ENCODE data around the gene MVB12B.

Gene MVB12B

DNA sequence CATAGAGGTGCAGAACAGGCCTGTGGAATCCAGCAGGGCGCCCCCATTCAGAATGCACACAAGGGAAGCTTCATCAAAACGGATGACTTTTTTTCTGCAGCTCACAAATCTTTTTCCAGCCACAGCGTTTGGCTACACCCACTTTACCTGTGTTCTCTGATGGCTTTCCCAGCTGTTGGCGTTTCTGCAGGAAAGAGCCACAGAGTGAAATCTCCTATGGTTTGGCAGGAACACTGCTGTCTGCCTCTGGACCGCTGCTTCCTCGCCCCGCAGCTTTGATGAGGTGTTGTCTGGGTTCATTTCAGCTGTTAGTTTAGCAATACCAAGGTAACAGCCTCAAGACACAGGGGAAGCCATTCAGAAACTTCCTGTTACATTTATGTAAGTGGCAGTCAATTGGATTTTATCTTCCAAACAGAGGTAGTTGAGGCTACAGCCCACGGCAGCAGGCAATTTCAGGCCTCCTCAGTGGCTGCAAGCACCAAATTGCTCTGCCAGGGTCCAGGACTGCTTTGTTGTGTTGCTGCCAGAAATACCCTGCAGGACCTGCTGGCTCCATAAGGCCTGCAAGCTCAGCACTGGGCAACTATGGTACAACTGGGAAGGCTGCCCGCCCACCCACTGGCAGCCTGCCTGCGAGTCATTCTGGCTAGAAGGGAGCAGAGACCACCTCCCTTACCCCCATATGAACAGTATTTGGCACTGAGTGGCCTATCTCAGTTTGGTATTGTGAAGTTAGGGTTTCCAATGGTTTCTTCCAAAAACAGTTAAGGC lies 96.7 kb downstream of the MVB12B start:
- Mint-ChIP-seq H3K36me3 (ENCODE audit: low read depth) (peaks cover 85% of the 10 kb centered on the region), H3K27ac (no peak overlapping the region)
- intact Hi-C loops (cut with micrococcal nuclease) = no loop called here

GRCh38 chr9:126423916-126424185 lies 97.2 kb downstream of the MVB12B start:
- no peaks in the 10 kb centered on the region for H3K9me3 Mint-ChIP-seq
- no peak overlapping the region for H3K27ac Mint-ChIP-seq
- peaks cover 32% of the 10 kb centered on the region for H3K4me1 Mint-ChIP-seq (ENCODE audit: low read depth)
- H3K27me3 Mint-ChIP-seq = no peaks in the 10 kb centered on the region
- peaks cover 85% of the 10 kb centered on the region for H3K36me3 Mint-ChIP-seq (ENCODE audit: low read depth)
- no peak overlapping the region for H3K4me3 Mint-ChIP-seq
- intact Hi-C loops (cut with micrococcal nuclease) = no loop called here

More for the DNA sequence above, 96.7 kb downstream of the MVB12B start:
- Mint-ChIP-seq H3K4me1 (ENCODE audit: low read depth) (peaks cover 27% of the 10 kb centered on the region), H3K27me3 (no peaks in the 10 kb centered on the region), H3K9me3 (no peaks in the 10 kb centered on the region), H3K4me3 (no peak overlapping the region)

GRCh38 chr9:126424511-126424910 lies 97.9 kb downstream of the MVB12B start:
- no peaks in the 10 kb centered on the region for H3K27me3 Mint-ChIP-seq
- H3K9me3 Mint-ChIP-seq = no peaks in the 10 kb centered on the region
- peaks cover 38% of the 10 kb centered on the region for H3K4me1 Mint-ChIP-seq (ENCODE audit: low read depth)
- H3K27ac Mint-ChIP-seq = no peak overlapping the region
- intact Hi-C loops (cut with micrococcal nuclease) = no loop called here
- peaks cover 85% of the 10 kb centered on the region for H3K36me3 Mint-ChIP-seq (ENCODE audit: low read depth)
- H3K4me3 Mint-ChIP-seq = no peak overlapping the region

DNA sequence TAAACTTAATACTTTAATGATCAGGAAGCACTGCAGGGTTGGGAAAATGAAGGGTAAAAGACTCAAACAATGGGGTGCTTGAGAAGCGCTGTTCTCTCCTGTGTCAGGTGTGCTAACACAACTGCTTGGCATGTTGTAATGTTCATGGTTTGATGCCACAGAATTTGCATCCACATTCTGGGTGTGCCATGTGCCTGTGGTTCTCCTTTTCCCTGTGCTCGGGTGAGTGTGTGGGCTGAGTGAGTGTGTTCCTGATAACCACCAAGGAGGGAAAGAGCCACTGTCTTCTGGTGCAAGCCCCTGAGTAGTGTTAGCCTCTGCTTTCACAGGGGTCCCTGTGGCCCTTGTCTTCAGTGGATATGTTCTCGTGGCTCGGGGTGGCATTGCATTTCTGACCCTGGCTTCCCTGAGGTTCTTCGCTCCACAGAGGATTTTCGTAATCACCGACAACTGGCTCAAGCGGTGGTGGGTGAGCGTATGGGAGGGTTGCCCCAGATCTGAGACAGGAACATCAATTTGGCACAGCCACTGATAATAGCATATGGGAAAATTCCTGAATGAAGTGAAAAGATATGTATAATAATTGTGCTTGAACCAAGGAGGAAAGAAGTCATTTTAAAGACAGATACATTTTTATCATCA lies 102.0 kb downstream of the MVB12B start:
- intact Hi-C loops (cut with micrococcal nuclease) = no loop called here
- H3K9me3 Mint-ChIP-seq = no peaks in the 10 kb centered on the region
- no peak overlapping the region for H3K4me3 Mint-ChIP-seq
- H3K27me3 Mint-ChIP-seq = no peaks in the 10 kb centered on the region
- peaks cover 55% of the 10 kb centered on the region for H3K4me1 Mint-ChIP-seq (ENCODE audit: low read depth)
- H3K27ac Mint-ChIP-seq = peak overlapping the region; percentile 42
- H3K36me3 Mint-ChIP-seq (ENCODE audit: low read depth) = peaks cover 81% of the 10 kb centered on the region

- H3K4me1 Mint-ChIP-seq (ENCODE audit: low read depth) = peaks cover 55% of the 10 kb centered on the region
- H3K36me3 Mint-ChIP-seq (ENCODE audit: low read depth) = peaks cover 81% of the 10 kb centered on the region
- intact Hi-C loops (cut with micrococcal nuclease) = no loop called here
- no peaks in the 10 kb centered on the region for H3K27me3 Mint-ChIP-seq
- no peak overlapping the region for H3K27ac Mint-ChIP-seq
- no peak overlapping the region for H3K4me3 Mint-ChIP-seq
- H3K9me3 Mint-ChIP-seq = no peaks in the 10 kb centered on the region
Observed at GRCh38 chr9:126429190-126429589, 102.6 kb downstream of the MVB12B start.

GRCh38 chr9:126430124-126430523 lies 103.5 kb downstream of the MVB12B start:
- Mint-ChIP-seq H3K9me3 (no peaks in the 10 kb centered on the region), H3K36me3 (ENCODE audit: low read depth) (peaks cover 81% of the 10 kb centered on the region), H3K27ac (no peak overlapping the region), H3K27me3 (no peaks in the 10 kb centered on the region), H3K4me1 (ENCODE audit: low read depth) (peaks cover 55% of the 10 kb centered on the region), H3K4me3 (no peak overlapping the region)
- intact Hi-C loops (cut with micrococcal nuclease) = no loop called here

DNA sequence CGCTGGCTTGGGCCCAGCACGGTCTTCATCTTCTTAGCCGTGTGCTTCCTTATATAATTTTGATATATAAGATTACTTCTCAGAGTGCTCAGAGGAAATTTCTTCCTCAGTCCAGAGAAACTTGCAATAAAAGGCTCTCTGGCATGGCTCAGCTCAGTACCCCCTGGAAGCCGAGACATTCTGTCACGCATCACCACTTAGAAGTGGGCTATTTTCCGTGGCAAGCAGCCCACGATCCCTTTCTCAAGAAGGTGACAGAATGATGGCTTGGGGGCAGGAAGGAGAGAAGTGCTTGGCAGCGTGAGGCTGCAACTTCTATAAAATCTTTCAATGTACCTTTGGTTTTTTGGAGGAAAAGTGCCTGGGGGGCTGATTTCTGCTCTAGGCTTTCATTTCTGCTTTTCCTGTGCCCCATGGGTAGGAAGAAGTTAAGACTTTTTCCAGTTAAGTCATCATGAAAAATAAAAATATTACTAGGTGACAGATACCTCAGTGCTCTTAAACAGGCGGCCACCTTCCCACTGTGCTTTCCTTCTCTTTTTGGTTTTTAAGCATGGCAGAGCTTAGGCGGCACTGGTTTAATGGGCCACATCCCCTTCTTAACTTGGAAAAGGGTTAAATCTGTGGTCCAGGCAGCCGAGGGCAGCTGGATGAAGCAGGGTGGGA lies 104.6 kb downstream of the MVB12B start:
- Mint-ChIP-seq H3K9me3 (no peaks in the 10 kb centered on the region), H3K4me3 (no peak overlapping the region), H3K36me3 (ENCODE audit: low read depth) (peaks cover 83% of the 10 kb centered on the region), H3K27me3 (no peaks in the 10 kb centered on the region), H3K27ac (no peak overlapping the region), H3K4me1 (ENCODE audit: low read depth) (peaks cover 53% of the 10 kb centered on the region)
- intact Hi-C loops (cut with micrococcal nuclease) = no loop called here

GRCh38 chr9:126432659-126433058 lies 106.0 kb downstream of the MVB12B start:
- Mint-ChIP-seq H3K36me3 (ENCODE audit: low read depth) (peaks cover 74% of the 10 kb centered on the region), H3K27me3 (no peaks in the 10 kb centered on the region), H3K4me1 (ENCODE audit: low read depth) (peaks cover 43% of the 10 kb centered on the region), H3K4me3 (no peak overlapping the region), H3K27ac (no peak overlapping the region), H3K9me3 (no peaks in the 10 kb centered on the region)
- intact Hi-C loops (cut with micrococcal nuclease) = no loop called here

- H3K27me3 Mint-ChIP-seq = no peaks in the 10 kb centered on the region
- H3K36me3 Mint-ChIP-seq (ENCODE audit: low read depth) = peaks cover 69% of the 10 kb centered on the region
- no peak overlapping the region for H3K4me3 Mint-ChIP-seq
- no peaks in the 10 kb centered on the region for H3K9me3 Mint-ChIP-seq
- no peak overlapping the region for H3K27ac Mint-ChIP-seq
- peaks cover 19% of the 10 kb centered on the region for H3K4me1 Mint-ChIP-seq (ENCODE audit: low read depth)
- intact Hi-C loops (cut with micrococcal nuclease) = no loop called here
Observed at GRCh38 chr9:126435105-126435504, 108.5 kb downstream of the MVB12B start.

DNA sequence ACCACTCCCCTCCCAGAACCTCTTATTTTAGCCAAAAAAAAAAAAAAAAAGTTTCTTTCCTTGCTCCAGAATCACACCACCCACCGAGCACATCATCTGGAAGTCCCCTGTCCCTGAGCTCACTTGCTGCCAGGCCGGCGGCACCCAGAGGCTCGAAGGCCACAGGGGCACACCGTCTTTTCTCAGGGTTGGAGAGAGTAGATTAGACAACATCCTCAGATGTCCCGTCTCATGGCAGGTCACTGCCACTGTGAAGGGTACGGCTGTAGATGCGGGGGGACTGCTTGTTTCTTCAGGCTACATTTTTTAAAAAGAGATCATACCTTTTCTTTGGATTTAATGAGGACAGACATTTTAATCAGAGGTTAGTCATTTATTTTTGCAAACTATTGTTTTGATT lies 109.0 kb downstream of the MVB12B start:
- Mint-ChIP-seq H3K4me1 (ENCODE audit: low read depth) (peaks cover 14% of the 10 kb centered on the region), H3K4me3 (no peak overlapping the region), H3K36me3 (ENCODE audit: low read depth) (peaks cover 68% of the 10 kb centered on the region), H3K27ac (no peak overlapping the region), H3K27me3 (no peaks in the 10 kb centered on the region), H3K9me3 (no peaks in the 10 kb centered on the region)
- intact Hi-C loops (cut with micrococcal nuclease) = no loop called here

- Mint-ChIP-seq H3K4me1 (ENCODE audit: low read depth) (peaks cover 6% of the 10 kb centered on the region), H3K4me3 (no peak overlapping the region), H3K27ac (no peak overlapping the region), H3K36me3 (ENCODE audit: low read depth) (peaks cover 72% of the 10 kb centered on the region), H3K27me3 (no peaks in the 10 kb centered on the region), H3K9me3 (no peaks in the 10 kb centered on the region)
- intact Hi-C loops (cut with micrococcal nuclease) = no loop called here
Observed at GRCh38 chr9:126436545-126437267, 110.1 kb downstream of the MVB12B start.

DNA sequence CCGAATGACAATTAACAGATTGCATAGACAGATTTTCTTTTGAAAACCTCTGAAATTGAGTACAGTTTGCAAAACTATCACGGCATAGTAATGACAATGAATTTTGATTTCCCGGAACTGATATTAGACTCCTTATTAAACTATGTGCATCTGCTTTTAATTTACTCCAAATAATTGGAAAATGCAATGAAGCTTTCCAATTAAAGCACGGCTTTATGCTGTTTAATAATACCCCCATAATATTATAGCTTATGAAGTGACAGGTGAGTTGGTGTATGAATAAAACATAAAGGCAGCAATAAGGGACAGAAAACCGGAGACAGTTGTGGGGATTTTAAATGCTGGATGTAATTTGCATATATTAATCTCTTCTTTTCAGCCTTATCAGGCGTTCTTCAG lies 110.6 kb downstream of the MVB12B start:
- no peak overlapping the region for H3K4me3 Mint-ChIP-seq
- H3K4me1 Mint-ChIP-seq (ENCODE audit: low read depth) = peaks cover 4% of the 10 kb centered on the region
- peaks cover 67% of the 10 kb centered on the region for H3K36me3 Mint-ChIP-seq (ENCODE audit: low read depth)
- intact Hi-C loops (cut with micrococcal nuclease) = no loop called here
- no peak overlapping the region for H3K27ac Mint-ChIP-seq
- H3K9me3 Mint-ChIP-seq = no peaks in the 10 kb centered on the region
- H3K27me3 Mint-ChIP-seq = no peaks in the 10 kb centered on the region

DNA sequence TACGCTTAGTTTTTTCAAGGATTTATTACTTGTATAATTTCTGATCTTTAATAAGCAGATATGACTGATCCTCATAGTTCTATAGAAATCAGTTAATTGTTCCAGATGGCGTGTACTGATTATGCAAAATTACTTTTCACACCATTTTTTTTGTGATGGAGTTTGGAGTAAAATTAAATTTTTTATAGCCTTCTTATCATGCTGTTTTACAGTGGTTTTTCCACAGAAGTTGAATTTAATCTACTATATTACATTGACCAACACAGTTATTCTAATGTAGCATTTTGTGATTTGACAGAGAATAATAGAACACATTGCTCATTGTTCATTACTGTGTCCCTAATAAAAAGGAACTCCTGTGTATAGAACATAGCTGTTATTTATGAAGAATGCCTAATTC lies 111.1 kb downstream of the MVB12B start:
- no peaks in the 10 kb centered on the region for H3K9me3 Mint-ChIP-seq
- H3K4me3 Mint-ChIP-seq = no peak overlapping the region
- H3K36me3 Mint-ChIP-seq (ENCODE audit: low read depth) = peaks cover 62% of the 10 kb centered on the region
- H3K27me3 Mint-ChIP-seq = no peaks in the 10 kb centered on the region
- intact Hi-C loops (cut with micrococcal nuclease) = no loop called here
- no peak overlapping the region for H3K27ac Mint-ChIP-seq
- H3K4me1 Mint-ChIP-seq (ENCODE audit: low read depth) = peaks cover 8% of the 10 kb centered on the region
